ENCODE measurements around the gene FBXL7.

The FBXL7 gene

GRCh38 chr5:15966651-15967050, 466.7 kb downstream of the FBXL7 start:
- no peak for DNase-seq

- no peak for DNase-seq
Observed at GRCh38 chr5:15968993-15969392, 469.0 kb downstream of the FBXL7 start.

- no peak for DNase-seq
Observed at GRCh38 chr5:15977851-15978250, 477.9 kb downstream of the FBXL7 start.

- DNase-seq = no peak
Observed at GRCh38 chr5:15980835-15981234, 480.9 kb downstream of the FBXL7 start.

GRCh38 chr5:15983392-15983791, 483.4 kb downstream of the FBXL7 start:
- DNase-seq = no peak
